Fibroblast of peridontal ligament (primary cell): ENCODE results near the gene ABCC12.

Experiments used
- DNase-seq: peaks from one replicate; pipeline ENCODE4 v3.0.0-alpha.2; 2010; ENCODE audit errors: extremely low read depth

ABCC12 gene

DNA sequence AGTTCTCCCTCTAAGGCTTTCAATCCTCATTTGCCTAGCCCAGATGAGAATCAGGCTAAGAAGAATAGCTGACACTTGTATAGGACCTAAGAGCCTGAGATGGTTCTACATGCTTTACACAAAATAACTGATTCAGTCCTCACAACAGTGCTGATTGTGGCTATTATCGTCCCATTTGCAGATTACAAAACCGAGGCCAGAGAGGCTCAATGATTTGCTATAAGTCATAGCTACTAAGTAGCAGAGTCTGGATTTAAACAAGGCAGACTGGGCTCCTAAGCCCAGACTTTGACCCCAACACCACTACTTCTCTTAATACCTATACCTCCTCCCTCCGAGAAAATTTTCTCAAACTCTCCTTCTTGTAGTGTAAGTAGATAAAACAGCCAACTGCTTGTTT is 23.1 kb downstream of the ABCC12 start:
- DNase-seq: no peak

DNA sequence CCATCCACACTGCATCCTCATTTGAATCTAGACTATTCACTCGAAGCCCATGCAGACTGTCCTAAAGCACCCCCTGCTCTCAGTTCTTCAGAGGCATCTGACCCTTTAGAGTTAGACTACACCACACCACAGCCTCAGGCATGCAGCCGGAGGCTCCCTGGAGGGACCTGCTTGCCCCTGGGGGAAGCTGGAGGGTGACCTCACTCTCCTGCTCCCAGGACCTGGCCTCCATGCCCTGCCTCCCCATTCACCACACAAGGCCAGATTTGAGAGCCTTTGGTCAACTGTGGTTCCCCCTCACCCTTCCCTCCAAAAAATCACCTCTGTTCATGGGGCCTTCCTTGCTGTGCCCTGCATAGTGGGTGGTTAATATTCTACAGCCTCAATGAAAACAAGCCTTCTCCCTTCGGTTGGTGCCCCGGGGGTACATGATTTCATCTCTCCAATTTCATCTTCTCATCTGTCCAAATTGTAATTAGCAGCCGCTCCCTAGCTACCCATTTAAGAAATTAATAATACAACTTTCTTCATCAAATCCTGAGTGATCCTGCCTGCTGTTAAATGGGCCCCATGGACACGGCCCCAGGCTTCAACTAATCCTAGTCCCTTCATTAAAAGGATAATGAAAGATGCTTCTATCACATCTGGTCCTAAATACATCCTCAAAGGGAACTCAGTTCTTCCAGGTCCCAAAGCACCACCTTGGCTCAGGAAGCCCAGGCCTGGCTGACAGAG is 24.4 kb downstream of the ABCC12 start:
- DNase-seq: no peak

DNA sequence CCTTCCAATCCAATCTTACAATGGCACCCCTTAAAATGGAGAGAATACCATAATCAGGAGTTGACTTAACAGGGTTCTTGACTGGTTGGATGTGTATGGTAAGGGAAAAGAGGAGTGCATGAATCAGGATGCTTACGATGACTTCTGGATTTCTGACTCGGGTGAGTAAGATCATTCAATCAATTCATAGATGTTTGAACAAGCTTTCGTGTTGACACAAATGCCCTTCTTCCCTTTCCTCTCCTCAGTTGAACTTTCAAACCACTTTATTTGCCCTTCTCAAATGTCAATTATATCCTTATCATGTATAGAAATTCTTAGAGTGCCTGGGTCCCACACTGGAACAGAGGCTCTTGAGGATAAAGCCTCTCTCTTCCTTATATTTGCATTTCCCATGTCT is 25.9 kb downstream of the ABCC12 start:
- no peak for DNase-seq

DNA sequence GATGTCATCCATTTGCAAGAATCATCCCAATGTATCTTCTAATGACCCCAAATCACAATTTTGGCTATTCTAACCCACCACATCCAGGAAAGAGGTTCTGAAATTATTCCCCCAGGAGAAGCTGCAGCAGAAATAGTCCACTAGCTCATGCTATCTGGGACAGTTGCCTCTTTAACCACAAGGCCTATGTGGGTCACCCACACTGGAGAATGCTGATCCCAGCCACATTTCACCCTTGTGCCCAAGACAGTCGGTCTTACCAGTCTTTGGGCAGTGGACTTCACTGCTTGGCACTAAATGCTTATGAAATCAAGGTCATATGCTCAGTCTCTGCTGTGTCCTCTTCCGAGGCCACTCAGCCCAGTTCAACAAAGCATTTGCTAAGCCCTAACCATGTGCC is 27.0 kb downstream of the ABCC12 start:
- DNase-seq: peak; percentile 30

DNA sequence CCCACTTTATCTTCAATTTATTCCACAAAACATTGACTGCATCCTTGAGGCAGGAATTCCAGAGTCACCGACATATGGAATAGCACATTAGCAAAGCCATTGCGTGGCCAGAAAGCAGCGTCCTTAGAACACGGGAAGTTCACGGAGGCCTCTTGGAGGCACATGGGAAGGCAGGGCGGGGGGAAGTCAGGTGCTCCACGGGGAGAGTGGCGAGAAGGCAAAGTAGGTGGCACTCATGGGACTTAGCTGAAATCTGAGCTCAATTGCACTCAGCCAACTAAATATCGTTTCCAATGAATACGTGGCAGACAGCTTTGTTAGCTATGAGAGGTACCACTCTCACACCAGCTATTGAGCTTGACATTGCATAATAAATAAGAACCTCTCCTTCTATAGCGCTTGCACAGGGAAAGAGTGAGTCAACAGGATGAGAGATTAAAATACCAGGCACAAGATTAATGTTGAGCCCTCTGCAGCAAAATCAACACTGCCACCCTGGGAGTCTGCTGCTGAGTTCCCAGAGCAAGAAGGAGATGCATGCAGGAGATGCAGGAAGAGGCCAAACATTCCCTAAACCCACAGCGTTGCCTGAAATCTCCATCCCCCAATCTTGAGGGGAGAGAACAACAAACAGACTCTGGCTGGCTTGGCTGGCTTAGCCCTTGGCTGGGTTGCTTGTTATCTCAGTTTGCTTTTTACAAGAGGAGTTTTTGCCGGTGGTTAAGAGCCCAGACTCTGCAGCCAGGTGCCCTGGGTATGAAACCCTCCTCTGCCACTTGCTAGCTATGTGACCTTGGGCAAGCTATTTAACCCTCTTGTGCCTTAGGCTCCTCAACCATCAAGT is 28.8 kb downstream of the ABCC12 start:
- DNase-seq: peak; percentile 96

DNA sequence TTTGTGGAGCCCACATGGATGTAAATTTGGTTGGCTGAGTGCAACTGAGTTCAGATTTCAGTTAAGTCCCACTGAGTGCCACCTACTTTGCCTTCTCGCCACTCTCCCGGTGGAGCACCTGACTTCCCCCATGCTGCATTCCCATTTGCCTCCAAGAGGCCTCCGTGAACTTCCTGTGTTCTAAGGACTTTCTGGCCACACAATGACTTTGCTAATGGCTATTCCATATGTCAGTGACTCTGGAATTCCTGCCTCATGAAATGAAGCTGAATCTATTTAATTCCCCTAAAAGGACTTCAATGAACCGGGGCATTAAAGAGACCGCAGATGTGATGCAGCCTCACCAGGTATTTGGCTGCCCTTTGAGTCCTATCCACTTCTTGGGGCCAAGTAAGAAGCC is 29.9 kb downstream of the ABCC12 start:
- DNase-seq: no peak

DNA sequence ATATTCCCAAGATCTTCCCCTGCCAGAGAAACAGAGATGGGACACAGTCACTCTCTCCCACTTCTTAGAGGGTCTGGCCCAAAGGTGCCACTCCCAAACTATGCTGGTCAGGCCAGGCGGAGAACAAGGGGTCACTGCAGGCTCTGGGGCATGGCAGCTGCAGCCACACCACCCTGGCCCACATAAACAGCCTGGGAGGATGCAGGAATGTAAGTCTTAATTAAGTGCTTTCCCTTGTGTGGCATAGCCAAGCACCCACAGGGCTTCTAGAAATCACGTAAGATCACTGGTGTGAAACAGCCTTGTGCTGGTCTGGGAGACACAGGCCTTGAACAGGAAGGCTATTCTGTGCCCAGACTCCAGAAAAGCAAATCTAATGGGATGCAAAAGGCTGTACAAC is 31.5 kb downstream of the ABCC12 start:
- DNase-seq: no peak

DNA sequence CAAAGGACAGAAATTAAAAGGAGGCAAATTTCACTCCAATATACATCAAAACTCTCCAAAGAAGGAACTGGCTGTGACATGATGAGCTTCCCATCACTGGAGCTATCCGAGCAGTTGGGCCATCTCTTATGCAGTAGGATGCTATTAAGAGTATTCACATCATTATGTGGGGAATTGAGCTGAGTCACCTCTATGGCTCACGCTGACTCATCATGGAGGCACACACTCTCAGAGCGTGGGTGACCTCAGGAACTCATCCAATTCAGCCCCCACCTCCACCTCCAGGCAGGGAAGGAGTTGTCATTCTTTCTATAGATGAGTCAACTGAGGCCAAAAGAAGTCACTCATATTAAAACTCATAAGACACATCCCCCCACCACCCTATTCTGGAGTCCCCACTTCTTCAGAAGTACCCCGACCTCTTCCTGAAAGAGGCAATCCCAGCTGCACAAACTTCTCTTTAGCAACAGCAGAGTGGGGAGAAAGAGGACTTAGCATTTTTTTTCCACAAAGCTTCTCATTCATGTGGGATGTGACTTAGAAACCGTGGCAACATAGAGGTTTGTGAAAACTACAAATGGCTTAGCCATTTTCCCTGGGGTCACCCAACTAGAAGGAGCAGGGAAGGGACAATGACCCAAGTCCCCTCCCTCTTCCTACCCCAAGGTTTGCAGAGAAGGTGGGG is 32.5 kb downstream of the ABCC12 start:
- peak; percentile 97 for DNase-seq

DNA sequence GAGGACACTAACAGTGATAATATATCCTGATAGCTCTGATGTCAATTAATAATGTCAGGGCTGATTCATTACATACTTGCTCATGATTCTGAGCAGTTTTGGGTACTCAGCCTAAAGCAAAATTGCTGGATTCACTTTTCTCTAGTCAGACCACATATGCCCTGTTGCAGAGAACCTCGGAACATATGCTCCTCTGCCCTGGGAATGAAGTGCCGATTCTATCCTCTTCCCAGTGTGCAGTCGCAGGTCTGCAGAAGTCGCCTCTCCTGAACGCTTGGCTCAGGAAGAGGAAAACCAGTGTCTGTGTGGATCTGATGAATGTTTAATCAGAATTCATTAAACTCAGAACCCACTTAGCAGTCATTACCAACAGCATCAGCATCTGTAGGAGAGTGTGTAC is 34.5 kb downstream of the ABCC12 start:
- DNase-seq: no peak

DNA sequence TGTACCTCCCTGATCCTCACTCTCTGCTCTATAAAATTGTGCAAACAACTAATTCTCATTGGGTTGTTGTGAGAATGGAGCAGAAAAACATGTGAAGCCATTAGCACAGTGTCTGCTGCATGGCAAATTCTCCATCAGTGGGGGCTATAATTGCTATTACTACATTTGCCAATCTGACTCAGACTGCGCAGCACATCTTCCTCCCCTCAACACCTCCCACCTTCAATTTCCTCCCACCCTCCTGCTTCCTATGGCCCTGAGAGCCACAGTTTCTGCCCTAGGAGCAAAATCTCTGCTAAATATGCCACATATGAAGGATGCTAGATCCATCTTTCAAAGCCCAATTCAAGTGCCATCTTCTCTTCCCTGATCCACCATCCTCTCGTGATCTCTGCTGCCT is 37.0 kb downstream of the ABCC12 start:
- no peak for DNase-seq

DNA sequence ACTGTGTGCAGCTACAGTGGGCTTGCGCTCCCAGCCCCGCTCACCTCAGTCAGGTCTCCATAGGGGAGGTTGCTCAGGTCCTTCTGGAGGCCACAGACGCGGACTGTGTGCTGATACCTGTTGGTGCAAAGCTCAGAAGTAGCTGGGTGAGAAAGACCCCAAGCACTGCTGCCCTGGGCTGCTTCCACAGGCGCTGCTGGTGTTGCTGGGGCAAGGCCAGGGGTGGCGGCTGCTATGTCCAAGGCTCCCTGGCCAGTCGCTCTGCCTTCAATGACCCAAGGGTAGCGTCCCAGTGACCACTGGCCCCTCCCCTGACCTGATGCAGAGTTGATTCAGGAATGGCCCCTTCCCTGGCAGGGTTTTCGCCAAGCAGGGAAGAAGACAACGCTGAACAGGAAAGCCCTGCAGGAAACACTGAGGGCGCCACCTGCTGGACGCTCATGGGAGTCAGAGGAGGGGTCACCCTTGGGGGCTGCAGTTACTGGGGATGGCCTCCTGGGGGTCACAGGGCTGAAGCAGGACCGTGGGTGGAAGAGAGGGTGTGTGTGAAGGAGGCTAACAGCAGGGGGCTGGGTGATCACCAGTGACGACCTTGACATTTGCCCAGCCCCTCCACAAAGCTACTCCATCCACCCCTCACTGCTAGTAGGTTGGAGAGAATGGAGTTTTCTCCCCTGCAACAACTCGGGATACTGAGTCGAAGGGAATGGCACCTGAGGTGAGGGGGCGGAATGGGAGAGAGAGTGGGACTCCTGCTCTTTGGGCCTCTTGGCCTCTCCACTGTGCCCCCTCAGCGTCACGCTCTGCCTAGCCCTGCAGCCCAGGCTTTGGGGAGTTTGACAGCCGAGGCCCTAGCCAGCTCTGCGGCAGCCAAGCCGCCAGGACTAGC is 38.3 kb downstream of the ABCC12 start:
- no peak for DNase-seq

DNA sequence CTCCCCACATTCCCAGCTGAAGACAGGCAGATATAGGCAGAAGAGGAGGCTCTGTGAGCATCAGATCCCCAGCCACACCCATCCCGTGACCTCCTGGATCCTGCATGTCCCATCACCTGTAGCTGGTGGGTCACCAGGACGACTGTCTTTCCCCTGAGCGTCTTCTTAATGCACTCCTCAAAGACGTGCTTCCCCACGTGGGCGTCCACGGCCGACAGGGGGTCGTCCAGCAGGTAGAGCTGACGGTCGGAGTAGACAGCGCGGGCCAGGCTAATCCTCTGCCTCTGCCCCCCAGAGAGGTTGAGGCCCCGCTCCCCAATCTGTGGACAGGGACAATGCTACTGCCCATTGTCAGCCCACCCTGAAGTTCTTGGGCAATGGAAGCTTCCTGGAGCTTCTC is 40.5 kb downstream of the ABCC12 start:
- DNase-seq: no peak

DNA sequence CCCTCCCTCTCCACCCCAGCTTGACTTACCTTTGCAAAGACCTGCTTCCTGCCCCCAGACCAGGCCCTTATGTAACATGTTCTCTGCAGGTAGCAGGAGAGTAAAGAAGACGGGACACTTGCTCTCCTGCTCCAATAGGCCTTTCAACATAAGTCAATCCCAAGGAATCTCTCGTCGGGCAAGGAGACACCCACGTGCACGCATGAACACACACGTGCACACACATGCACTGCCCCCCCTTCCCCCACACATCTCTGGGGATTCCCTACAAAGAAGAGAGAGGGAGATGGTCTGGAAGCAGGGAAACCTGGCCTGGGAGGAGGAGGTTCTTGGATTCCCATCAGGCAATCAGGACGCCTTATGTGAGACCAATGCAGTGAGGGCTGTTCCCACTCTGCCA is 41.4 kb downstream of the ABCC12 start:
- no peak for DNase-seq

DNA sequence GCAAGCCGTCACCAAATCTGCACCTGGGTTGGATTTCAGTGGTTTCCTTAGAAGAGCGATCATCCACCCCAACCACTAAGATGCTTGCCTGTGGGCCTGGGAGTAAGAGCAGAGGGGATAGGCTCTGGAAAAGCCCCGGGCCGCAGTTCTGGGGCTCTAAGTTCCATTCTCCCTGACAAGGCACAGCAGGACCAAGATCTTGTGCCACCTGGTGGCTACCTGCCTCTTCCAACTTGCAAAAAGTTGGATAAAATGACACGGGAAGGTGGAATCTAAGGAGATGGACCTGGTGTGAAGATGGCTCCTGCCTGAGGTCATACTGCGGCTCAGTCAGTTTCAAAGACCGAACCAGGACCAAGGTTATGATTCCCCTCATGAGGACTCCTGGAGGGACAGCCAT is 42.3 kb downstream of the ABCC12 start:
- DNase-seq: no peak

DNA sequence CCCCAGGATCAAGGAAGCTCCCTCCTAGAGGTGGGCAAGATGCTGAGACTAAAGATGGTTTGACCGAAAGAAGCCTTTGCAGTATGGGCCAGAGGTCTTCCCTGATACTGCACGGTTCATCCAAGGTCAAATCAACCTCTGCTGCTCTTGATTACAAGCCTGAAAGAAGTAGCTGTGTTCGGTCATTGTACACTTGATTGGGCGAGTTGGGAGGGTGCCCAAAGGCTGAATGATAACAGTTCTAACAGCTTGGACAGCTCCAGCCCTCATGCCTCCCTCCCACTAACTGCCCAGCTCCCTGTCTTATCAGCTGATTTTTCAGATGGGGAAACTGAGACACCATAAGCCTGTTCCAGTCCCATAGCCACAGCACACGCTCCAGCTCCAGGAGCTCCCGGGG is 42.8 kb downstream of the ABCC12 start:
- no peak for DNase-seq

DNA sequence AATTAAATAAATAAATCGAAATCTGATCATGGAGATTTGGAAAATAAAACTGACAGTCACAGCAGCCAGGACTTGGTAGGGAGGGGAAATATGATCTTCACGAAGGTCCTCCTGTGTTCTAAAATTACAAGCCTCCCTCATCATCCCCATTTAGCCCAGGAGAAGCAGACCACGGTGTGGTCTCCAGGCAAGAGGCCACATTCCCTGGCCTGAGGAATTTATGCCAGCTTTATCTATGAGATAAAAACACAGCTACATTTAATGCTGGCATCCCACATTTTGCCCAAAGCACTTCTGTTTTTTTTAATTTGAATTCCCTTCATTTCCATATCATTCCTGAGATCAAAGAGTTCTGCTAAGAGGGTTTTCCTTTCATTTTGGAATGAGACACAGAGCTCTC is 43.2 kb downstream of the ABCC12 start:
- DNase-seq: no peak

DNA sequence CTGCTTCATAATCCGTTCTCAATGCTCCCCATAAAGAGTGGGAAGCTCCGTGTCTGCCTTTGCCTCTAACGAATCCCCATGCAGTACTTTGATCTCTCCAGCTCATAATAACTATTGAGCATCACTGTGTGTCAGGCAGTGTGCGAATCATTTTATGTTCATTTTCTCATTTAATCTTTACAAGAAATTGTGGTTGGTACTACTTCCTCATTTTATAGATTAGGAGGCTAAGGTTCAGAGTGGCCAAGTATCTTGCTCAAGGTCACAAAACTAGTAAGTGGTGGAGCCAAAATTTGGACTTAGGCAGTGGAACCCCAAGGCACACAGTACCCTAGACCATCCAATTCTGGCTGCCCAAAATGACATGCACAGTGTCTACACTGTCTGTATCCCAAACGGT is 44.8 kb downstream of the ABCC12 start:
- no peak for DNase-seq

DNA sequence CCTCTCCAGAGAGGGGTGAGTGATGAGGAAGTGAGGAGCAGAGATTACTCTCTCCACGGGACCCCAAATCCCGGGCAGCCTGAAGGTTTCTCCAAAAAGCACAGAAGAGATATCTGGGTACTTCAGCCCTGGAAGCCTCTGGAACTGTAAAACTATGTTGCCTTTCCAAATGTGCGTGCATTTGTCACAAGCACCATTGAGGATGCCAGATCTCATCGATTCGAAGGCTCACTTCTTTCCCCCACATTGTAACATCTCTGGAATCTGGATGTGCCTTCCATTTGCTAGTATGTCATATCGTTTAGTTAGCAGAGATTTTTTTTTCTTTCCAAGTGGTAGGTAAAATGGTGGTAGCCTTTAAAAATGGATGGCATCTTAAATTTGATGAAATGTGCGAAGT is 45.8 kb downstream of the ABCC12 start:
- DNase-seq: no peak

DNA sequence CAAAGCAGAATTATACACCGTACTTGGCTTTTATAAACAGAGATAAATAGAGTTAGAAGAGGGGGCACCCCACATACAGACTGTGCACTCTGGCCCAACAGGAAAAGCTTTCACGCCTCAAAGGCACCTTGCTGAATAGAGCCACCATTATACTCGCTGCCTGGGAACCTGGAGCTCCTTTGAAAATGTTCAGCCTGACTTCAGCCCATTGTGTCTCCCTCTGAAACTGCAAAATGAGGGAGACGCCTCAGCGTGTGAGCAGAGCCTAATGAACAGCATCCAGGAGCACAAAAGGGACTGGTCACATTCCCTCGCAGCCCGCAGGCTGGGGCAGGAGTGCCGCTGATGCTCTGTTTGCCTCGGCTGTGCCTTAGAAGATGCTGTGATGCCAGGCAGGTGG is 46.3 kb downstream of the ABCC12 start:
- no peak for DNase-seq

DNA sequence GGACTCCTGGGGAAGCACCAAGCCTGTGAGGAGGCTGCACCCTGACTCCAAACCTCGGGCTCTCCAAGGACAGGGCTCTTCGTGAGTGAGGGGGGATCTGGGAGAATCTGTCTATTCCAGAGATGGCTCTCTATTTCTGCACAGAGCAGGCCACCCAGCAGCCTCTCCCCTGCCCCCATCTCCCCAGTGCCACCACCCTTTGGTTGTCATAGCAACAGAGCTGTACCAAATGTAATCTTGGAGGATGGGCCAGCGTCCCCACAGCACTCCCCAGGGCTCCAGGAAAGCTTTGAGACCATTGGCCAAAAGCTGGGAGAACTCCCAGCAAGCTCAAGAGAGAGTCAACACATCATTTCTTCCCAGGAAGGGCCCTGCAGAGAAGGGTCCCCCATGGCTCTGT is 49.3 kb downstream of the ABCC12 start:
- DNase-seq: no peak
